Testis (tissue), 3 donors: ENCODE measurements around the gene PLCE1. TPM values are rescaled to one million over a fixed set of nuclear protein-coding genes. Genes with fewer than 3 reads are reported as not detected.
A peak's percentile ranks its signal among the peaks of the same experiment; 100 is the strongest.

Experiments used
- DNase-seq: peaks from one replicate; pipeline ENCODE4 v3.0.0-alpha.2; 2019
- H3K27ac ChIP-seq, 2 donors: fragments of 200-600 bp; sonication (generic); one replicate each; pipeline ENCODE4 v1.5.1; 2019
- H3K27me3 ChIP-seq: fragments of 200-600 bp; sonication (generic); one replicate; pipeline ENCODE4 v1.5.1; 2019
- H3K36me3 ChIP-seq: fragments of 200-600 bp; sonication (generic); one replicate; pipeline ENCODE4 v1.5.1; 2017; ENCODE audit warnings: low read depth; ENCODE audit errors: missing control alignments
- H3K4me1 ChIP-seq: fragments of 200-600 bp; sonication (generic); one replicate; pipeline ENCODE4 v1.5.1; 2019
- H3K4me3 ChIP-seq, 2 donors: fragments of 200-600 bp; sonication (generic); one replicate each; pipeline ENCODE4 v1.5.1; 2017 to 2019
- H3K9me3 ChIP-seq: fragments of 200-600 bp; sonication (generic); one replicate; pipeline ENCODE4 v1.5.1; 2017
- POLR2A ChIP-seq: fragments of 450-650 bp; IDR thresholded peaks from one replicate; pipeline ENCODE4 v1.6.1; 2017; ENCODE audit warnings: antibody characterized with exemption, mild to moderate bottlenecking, moderate library complexity
- WGBS, 2 donors: methylation state at CpG; one replicate each; pipeline ENCODE4 v1.1.5; 2018; 5-methylcytosine and 5-hydroxymethylcytosine counted together
- intact Hi-C: fragments of 100-400 bp; cut with DNase I; formaldehyde crosslinking; loops from one replicate; pipeline ENCODE4 v1.15.1; 2023; ENCODE audit warnings: low total_unique reads
- polyA plus RNA-seq: library from polyadenylated mRNA; stranded (reverse); fragments of 350-450 nt; fragmentation: Illumina TruSeq; extraction: RNeasy Lipid Tissue Mini Kit (QIAGEN cat#74804); gene quantifications from one replicate; pipeline ENCODE4 v1.2.3, GENCODE V29; 2014; ENCODE audit warnings: low read depth, low replicate concordance; ENCODE audit not compliant: insufficient read depth
- total RNA-seq, 2 donors: library from RNA; depleted of rRNA; stranded (reverse); fragments of >200 nt; gene quantifications; one replicate each; pipeline ENCODE4 v1.2.3, GENCODE V29; 2016
- TF ChIP-seq, protein P1 (sequence below), 3 experiments: fragments of 450-650 bp in 2 of 3; fragments of 200-600 bp in 1 of 3; sonication (generic) in 1 of 3; IDR thresholded peaks; one replicate each; pipeline ENCODE4 v1.5.1; 2016 to 2019; ENCODE audit warnings: antibody characterized with exemption in 3 of 3, mild to moderate bottlenecking in 2 of 3, moderate library complexity in 1 of 3

The PLCE1 gene
- total and polyA plus RNA-seq, 3 donors from 2014 or later = 4.2 to 8.2 (median 6.7) TPM

DNA sequence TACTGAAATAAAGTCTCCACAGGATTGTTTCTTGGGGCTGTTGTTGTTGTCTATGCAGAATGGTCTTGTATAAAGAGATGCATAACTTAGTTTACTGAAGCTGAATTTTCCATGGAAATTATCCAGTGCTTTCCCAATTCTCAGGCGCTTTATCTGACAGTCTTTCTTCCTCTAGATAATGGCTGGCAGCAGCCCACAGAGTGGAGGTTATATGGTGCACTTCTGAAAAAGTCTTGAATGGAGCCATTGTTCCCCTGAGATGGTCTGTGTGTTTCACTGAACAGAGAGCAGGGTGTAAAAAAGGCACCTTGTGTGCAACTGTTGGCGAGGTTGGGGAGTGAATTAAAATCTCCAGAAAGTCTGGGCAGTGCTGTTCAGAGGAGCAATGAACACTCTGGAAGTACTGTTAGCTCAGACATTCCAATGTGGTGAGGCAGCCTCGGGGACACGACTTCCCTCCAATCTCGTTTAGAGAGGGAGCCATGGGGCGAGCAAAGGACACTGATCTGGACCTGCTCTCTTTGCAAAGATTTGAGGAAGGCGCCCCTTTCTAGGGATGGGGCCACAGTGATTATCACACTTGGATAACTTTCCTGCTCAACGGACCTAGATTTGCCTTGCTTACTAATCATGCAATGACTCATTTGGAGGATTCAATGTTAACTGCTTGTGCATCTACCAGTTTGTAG, 2.0 kb upstream of the PLCE1 start:
- intact Hi-C loops = no loop called here
- H3K4me3 ChIP-seq = no peak overlapping the region
- peak; percentile 70 for DNase-seq
- no peak for TF ChIP-seq POLR2A
- TF ChIP-seq, protein P1, sequence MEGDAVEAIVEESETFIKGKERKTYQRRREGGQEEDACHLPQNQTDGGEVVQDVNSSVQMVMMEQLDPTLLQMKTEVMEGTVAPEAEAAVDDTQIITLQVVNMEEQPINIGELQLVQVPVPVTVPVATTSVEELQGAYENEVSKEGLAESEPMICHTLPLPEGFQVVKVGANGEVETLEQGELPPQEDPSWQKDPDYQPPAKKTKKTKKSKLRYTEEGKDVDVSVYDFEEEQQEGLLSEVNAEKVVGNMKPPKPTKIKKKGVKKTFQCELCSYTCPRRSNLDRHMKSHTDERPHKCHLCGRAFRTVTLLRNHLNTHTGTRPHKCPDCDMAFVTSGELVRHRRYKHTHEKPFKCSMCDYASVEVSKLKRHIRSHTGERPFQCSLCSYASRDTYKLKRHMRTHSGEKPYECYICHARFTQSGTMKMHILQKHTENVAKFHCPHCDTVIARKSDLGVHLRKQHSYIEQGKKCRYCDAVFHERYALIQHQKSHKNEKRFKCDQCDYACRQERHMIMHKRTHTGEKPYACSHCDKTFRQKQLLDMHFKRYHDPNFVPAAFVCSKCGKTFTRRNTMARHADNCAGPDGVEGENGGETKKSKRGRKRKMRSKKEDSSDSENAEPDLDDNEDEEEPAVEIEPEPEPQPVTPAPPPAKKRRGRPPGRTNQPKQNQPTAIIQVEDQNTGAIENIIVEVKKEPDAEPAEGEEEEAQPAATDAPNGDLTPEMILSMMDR (IDR thresholded peaks at IDR 0.05) = no peak
- no peaks in the 10 kb centered on the region for H3K9me3 ChIP-seq
- H3K27ac ChIP-seq = peak overlapping the region in 1 of 2 donors; percentile 28
- peaks cover 24% of the 10 kb centered on the region for H3K4me1 ChIP-seq
- H3K27me3 ChIP-seq = no peaks in the 10 kb centered on the region
- no peaks in the 10 kb centered on the region for H3K36me3 ChIP-seq
- WGBS, 2 donors = 31 to 32% methylated on average over 8 of the region's 8 CpGs

DNA sequence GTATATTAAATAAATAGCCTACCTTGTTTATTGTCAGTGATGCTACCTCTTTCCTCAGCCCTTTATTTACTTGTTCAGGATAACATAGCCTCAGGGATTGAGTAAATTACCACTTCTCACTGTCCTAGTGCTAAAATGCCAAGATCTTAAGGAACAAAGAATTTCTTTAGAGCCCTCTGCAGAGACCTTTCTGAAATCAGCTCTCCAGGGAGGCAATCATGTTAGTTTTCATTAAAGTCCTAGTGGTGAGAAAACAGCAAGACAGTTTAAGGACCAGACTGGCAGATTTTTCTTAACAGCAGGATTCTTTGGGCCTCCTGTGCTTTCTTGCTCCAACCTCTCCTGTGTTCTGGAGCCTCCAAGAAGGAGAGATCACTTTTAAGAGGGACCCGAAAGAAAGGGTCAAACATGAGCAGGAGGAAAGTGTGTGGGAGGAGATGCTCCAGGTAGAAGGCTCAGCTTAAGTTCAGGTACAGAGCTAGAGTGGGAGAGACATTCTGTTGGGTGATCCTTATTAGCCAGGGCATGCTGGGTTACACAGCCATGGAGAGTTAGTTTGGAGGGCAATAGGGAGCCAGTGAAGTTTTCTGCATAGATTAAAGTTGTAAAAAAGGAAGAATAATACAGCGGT, 1.2 kb upstream of the PLCE1 start:
- intact Hi-C loops = no loop called here
- TF ChIP-seq POLR2A = no peak
- TF ChIP-seq, protein P1 (IDR thresholded peaks at IDR 0.05) = no peak
- Histone ChIP-seq H3K27ac (peak overlapping the region in 1 of 2 donors; percentile 28), H3K36me3 (no peaks in the 10 kb centered on the region), H3K4me3 (no peak overlapping the region), H3K4me1 (peaks cover 24% of the 10 kb centered on the region), H3K27me3 (no peaks in the 10 kb centered on the region), H3K9me3 (no peaks in the 10 kb centered on the region)
- no peak for DNase-seq
- 43 to 53% methylated on average over 2 of the region's 2 CpGs for WGBS, 2 donors

DNA sequence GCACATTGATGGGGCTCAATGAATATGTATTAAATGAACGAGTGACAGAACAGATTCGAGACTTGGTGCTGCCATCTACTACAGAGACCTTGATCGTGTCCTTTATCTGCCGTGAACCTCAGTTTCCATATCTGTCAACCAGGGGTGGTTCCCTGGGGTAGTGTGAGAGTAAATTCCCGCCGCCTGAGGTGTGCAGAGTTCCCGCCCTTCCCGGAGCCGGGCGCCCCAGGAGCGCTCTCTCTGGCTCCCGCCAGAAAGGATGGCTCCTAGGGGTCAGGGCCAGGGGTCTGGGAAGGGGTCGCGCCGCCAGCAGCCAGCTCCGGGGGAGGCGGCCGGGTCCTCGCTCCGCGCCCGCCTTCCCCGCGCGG, 333 bp upstream of the PLCE1 start:
- Histone ChIP-seq H3K4me1 (peaks cover 24% of the 10 kb centered on the region), H3K4me3 (peak overlapping the region; percentile 67), H3K36me3 (no peaks in the 10 kb centered on the region), H3K27ac (no peak overlapping the region), H3K27me3 (no peaks in the 10 kb centered on the region), H3K9me3 (no peaks in the 10 kb centered on the region)
- intact Hi-C loops = no loop called here
- 5% methylated on average over 25 of the region's 25 CpGs; no CpG with 5 or more reads in 1 of the 2 donors for WGBS, 2 donors
- DNase-seq = no peak
- TF ChIP-seq POLR2A = no peak
- TF ChIP-seq, protein P1 (IDR thresholded peaks at IDR 0.05) = no peak

DNA sequence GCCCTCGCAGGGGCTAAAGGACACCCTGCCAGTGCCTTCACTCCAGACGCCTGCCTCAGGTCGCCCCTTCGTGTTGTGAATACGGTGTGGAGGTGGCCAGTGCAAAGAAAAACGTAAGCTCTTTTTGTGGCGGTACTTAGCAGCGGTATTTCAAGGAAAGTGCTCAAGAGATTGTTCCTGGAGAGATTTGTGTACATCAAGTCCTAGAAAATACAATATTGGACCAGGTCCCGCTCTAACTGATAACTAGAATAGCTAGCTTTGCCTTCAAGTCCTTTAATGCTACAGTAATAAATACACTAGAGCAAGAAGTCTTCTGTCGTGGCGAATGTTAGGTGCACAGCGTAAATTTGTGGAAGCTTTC, 689 bp downstream of the PLCE1 start:
- intact Hi-C loops = no loop called here
- no peaks in the 10 kb centered on the region for H3K36me3 ChIP-seq
- H3K9me3 ChIP-seq = no peaks in the 10 kb centered on the region
- 10 to 17% methylated on average over 11 to 12 of the region's 12 CpGs for WGBS, 2 donors
- H3K27ac ChIP-seq = no peak overlapping the region
- H3K4me1 ChIP-seq = peaks cover 24% of the 10 kb centered on the region
- H3K4me3 ChIP-seq = peak overlapping the region; percentile 67
- no peak for DNase-seq
- TF ChIP-seq POLR2A = no peak
- TF ChIP-seq, protein P1 (IDR thresholded peaks at IDR 0.05) = no peak
- no peaks in the 10 kb centered on the region for H3K27me3 ChIP-seq

DNA sequence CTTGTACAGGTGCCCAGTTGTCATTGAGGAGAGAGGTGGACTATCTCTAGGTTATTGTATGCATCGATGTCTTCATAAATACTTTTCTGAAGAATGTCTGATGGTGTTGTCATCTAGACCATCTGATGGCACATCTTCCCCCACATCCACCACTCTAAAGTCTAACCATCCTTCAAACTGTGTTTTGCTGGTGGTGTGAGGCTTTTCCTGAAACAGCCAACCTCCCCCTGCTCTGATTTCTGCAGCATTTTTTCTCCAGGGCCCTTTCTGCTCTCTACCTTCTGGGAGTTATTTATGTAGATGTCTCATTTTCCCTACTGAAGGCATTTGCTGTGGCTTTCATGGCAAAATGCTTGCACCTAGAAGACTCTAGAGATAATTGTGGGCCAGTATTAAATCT, 1.5 kb downstream of the PLCE1 start:
- WGBS, 2 donors = 46 to 68% methylated on average over 1 of the region's 1 CpG
- no peak for TF ChIP-seq POLR2A
- TF ChIP-seq, protein P1 (IDR thresholded peaks at IDR 0.05) = no peak
- Histone ChIP-seq H3K27ac (no peak overlapping the region), H3K36me3 (no peaks in the 10 kb centered on the region), H3K9me3 (no peaks in the 10 kb centered on the region), H3K27me3 (no peaks in the 10 kb centered on the region), H3K4me3 (no peak overlapping the region), H3K4me1 (peaks cover 24% of the 10 kb centered on the region)
- intact Hi-C loops = no loop called here
- DNase-seq = no peak
